ENCODE results near the gene TRIM56. TPM values are rescaled to one million over a fixed set of nuclear protein-coding genes. Genes with fewer than 3 reads are reported as not detected.

TRIM56 gene
- total RNA-seq, 2 experiments from 2014 or later = 29.9 to 31.8 TPM

DNA sequence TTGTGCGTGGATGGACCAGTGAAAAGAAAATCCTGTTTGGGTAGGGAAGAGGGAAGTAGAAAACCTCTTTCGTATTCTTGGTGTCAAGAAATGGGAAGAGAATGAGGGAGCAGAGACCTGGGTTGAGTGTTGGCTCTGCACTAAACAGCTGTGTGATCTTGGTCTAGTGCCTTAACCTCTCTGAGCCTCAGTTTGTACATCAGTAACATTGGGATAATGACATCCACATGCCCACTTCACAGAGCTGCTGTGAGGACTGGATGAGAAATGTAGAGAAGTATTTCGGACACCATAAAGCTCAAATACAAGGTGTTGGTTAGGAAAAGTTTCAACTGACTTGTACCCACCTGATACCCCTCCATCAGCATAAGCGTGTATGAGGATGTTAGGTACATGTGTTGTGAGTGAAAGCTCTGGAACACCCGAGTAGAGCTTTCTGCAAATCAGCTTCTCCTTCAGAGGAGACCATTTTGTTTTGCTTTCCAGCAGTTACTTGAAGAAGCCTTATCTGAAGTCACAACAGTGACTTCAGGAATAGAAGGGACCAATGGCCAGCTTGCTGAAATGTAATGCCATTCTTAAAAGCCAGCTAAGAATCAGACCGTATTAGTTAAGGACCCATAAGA, 11.2 kb downstream of the TRIM56 start:
- no peak overlapping the region for H3K27ac Mint-ChIP-seq
- H3K4me1 Mint-ChIP-seq (ENCODE audit: low read depth) = peaks cover 4% of the 10 kb centered on the region
- Histone ChIP-seq H3K9me3 (ENCODE audit: control insufficient read depth in 1 of 2, insufficient read depth in 1 of 2, low read length in 2 of 2) (peaks cover 0 to 7% of the 10 kb centered on the region in 2 experiments), H3K27ac (ENCODE audit: low read depth in 1 of 2, low read length in 2 of 2) (no peak overlapping the region), H3K36me3 (ENCODE audit: insufficient read depth, low read length) (no peaks in the 10 kb centered on the region), H3K4me1 (ENCODE audit: insufficient read depth, low read length) (peaks cover 7% of the 10 kb centered on the region), H3K4me3 (ENCODE audit: low read length) (no peak overlapping the region), H3K27me3 (ENCODE audit: control insufficient read depth in 1 of 2, insufficient read depth in 2 of 2, low read length in 2 of 2) (peaks cover 9 to 11% of the 10 kb centered on the region in 2 experiments)
- ATAC-seq (ENCODE audit: poor library complexity) (no peak), DNase-seq (no peak)
- peaks cover 8% of the 10 kb centered on the region for H3K27me3 Mint-ChIP-seq
- TF ChIP-seq, protein P1, sequence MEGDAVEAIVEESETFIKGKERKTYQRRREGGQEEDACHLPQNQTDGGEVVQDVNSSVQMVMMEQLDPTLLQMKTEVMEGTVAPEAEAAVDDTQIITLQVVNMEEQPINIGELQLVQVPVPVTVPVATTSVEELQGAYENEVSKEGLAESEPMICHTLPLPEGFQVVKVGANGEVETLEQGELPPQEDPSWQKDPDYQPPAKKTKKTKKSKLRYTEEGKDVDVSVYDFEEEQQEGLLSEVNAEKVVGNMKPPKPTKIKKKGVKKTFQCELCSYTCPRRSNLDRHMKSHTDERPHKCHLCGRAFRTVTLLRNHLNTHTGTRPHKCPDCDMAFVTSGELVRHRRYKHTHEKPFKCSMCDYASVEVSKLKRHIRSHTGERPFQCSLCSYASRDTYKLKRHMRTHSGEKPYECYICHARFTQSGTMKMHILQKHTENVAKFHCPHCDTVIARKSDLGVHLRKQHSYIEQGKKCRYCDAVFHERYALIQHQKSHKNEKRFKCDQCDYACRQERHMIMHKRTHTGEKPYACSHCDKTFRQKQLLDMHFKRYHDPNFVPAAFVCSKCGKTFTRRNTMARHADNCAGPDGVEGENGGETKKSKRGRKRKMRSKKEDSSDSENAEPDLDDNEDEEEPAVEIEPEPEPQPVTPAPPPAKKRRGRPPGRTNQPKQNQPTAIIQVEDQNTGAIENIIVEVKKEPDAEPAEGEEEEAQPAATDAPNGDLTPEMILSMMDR (IDR thresholded peaks at IDR 0.05) = no peak
- ChIA-PET CTCF (interaction anchor here (1.0 to 1.2 kb wide), 2 partner anchors 9 to 96 kb away, joined by 3 read pairs; no protein-coding TSS in a partner anchor), POLR2A (interaction anchor here (0.8 to 1.2 kb wide), 2 partner anchors 11 to 13 kb away, joined by 3 to 5 read pairs; partner anchors contain the start of gene TRIM56)
- H3K36me3 Mint-ChIP-seq (ENCODE audit: low read depth) = peaks cover 4% of the 10 kb centered on the region
- no peaks in the 10 kb centered on the region for H3K9me3 Mint-ChIP-seq
- intact Hi-C loops (cut with DNase I, micrococcal nuclease) = no loop called here
- H3K4me3 Mint-ChIP-seq = no peak overlapping the region

DNA sequence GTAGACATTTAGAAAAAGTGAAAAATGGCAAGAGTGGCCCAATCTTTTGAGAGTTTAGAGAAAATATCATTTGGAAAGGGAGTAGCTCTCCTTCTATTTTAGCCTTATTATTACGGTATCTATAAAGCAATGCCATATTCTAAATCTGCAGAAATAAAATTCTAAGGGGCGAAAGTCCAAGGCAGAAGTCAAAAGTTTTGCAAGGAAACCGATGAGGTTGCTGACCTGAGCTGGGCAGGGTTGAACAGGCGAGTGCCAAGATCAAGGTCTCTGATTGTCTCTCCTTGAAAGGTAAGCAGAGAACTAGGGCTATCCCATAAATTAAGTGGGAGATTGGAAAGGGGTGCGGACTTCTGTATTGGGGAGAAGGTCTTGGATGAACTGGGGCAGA, 11.7 kb downstream of the TRIM56 start:
- H3K4me3 Mint-ChIP-seq = no peak overlapping the region
- Histone ChIP-seq H3K36me3 (ENCODE audit: insufficient read depth, low read length) (no peaks in the 10 kb centered on the region), H3K4me3 (ENCODE audit: low read length) (no peak overlapping the region), H3K27ac (ENCODE audit: low read depth in 1 of 2, low read length in 2 of 2) (no peak overlapping the region), H3K27me3 (ENCODE audit: control insufficient read depth in 1 of 2, insufficient read depth in 2 of 2, low read length in 2 of 2) (peaks cover 14 to 16% of the 10 kb centered on the region in 2 experiments), H3K9me3 (ENCODE audit: control insufficient read depth in 1 of 2, insufficient read depth in 1 of 2, low read length in 2 of 2) (peaks cover 0 to 7% of the 10 kb centered on the region in 2 experiments), H3K4me1 (ENCODE audit: insufficient read depth, low read length) (peaks cover 7% of the 10 kb centered on the region)
- no peaks in the 10 kb centered on the region for H3K9me3 Mint-ChIP-seq
- ChIA-PET POLR2A (interaction anchor here (0.8 to 1.2 kb wide), 2 partner anchors 12 to 14 kb away, joined by 3 to 5 read pairs; partner anchors contain the start of gene TRIM56), CTCF (interaction anchor here (1.0 kb wide), 1 partner anchor 96 kb away, joined by 3 read pairs; no protein-coding TSS in a partner anchor)
- intact Hi-C loops (cut with DNase I, micrococcal nuclease) = no loop called here
- ATAC-seq (ENCODE audit: poor library complexity) = no peak
- peaks cover 4% of the 10 kb centered on the region for H3K4me1 Mint-ChIP-seq (ENCODE audit: low read depth)
- peaks cover 13% of the 10 kb centered on the region for H3K27me3 Mint-ChIP-seq
- no peak for DNase-seq
- H3K27ac Mint-ChIP-seq = no peak overlapping the region
- H3K36me3 Mint-ChIP-seq (ENCODE audit: low read depth) = no peaks in the 10 kb centered on the region
- TF ChIP-seq, protein P1 (IDR thresholded peaks at IDR 0.05) = no peak

DNA sequence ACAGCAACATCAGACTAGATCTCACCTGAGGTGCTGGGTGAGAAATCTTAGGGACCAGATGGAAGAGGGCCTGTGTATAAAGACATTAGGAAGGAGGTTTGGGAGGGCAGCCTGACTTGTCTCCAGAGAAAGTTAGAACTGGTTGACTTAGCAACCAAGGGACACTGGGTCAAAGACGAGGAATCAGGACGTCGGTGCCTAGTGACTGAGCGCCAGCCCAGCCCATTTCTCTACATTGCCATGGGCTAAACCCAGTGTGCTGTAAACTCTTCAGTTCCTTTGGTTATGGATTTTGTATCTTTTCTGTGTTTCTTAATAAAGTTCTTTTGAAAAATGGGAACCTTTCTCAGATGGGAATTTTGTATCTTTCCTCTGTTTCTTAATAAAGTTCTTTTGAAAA, 12.3 kb downstream of the TRIM56 start:
- TF ChIP-seq, protein P1 (IDR thresholded peaks at IDR 0.05) = no peak
- ATAC-seq (ENCODE audit: poor library complexity) (no peak), DNase-seq (no peak)
- Histone ChIP-seq H3K36me3 (ENCODE audit: insufficient read depth, low read length) (no peaks in the 10 kb centered on the region), H3K4me1 (ENCODE audit: insufficient read depth, low read length) (peaks cover 7% of the 10 kb centered on the region), H3K27ac (ENCODE audit: low read depth in 1 of 2, low read length in 2 of 2) (no peak overlapping the region), H3K4me3 (ENCODE audit: low read length) (no peak overlapping the region), H3K27me3 (ENCODE audit: control insufficient read depth in 1 of 2, insufficient read depth in 2 of 2, low read length in 2 of 2) (peaks cover 16 to 18% of the 10 kb centered on the region in 2 experiments), H3K9me3 (ENCODE audit: control insufficient read depth in 1 of 2, insufficient read depth in 1 of 2, low read length in 2 of 2) (peaks cover 0 to 7% of the 10 kb centered on the region in 2 experiments)
- no peaks in the 10 kb centered on the region for H3K36me3 Mint-ChIP-seq (ENCODE audit: low read depth)
- ChIA-PET POLR2A (no interaction called here), CTCF (no interaction called here)
- intact Hi-C loops (cut with DNase I, micrococcal nuclease) = no loop called here
- no peaks in the 10 kb centered on the region for H3K9me3 Mint-ChIP-seq
- H3K27ac Mint-ChIP-seq = no peak overlapping the region
- H3K4me1 Mint-ChIP-seq (ENCODE audit: low read depth) = peaks cover 4% of the 10 kb centered on the region
- H3K27me3 Mint-ChIP-seq = peaks cover 15% of the 10 kb centered on the region
- no peak overlapping the region for H3K4me3 Mint-ChIP-seq

Measured in CD4-positive, alpha-beta T cell (primary cell).